Heart left ventricle (tissue), 16 donors: ENCODE data around the gene ABCG5. TPM values are rescaled to one million over a fixed set of nuclear protein-coding genes. Genes with fewer than 3 reads are reported as not detected.

Experiments
- ATAC-seq, 4 donors: fragments of 200-7000 bp; cut with Tn5 transposase; one replicate each; pipeline ENCODE4 v1.9.1; 2020 to 2022; ENCODE audit warnings: moderate library complexity in 4 of 4, mild to moderate bottlenecking in 3 of 4, moderate number of reproducible peaks in 1 of 4
- DNase-seq, 5 donors: peaks; one replicate each; pipeline ENCODE4 v3.0.0-alpha.2; 2020
- H3K27ac ChIP-seq, 12 donors: fragments of 200-600 bp; sonication (generic) in 4 of 12; one replicate each; pipeline versions ENCODE4 v1.5.0 to v1.8.0; 2016 to 2022; ENCODE audit warnings: mild to moderate bottlenecking in 2 of 12
- H3K27me3 ChIP-seq, 9 donors: fragments of 200-600 bp; sonication (generic) in 2 of 9; one replicate each; pipeline versions ENCODE4 v1.5.1 to v1.8.0; 2016 to 2022; ENCODE audit warnings: mild to moderate bottlenecking in 3 of 9
- H3K36me3 ChIP-seq, 9 donors: fragments of 200-600 bp; sonication (generic) in 2 of 9; one replicate each; pipeline versions ENCODE4 v1.5.0 to v1.8.0; 2018 to 2022; ENCODE audit warnings: mild to moderate bottlenecking in 2 of 9
- H3K4me1 ChIP-seq, 12 donors: fragments of 200-600 bp; sonication (generic) in 4 of 12; one replicate each; pipeline versions ENCODE4 v1.5.0 to v1.8.0; 2016 to 2022; ENCODE audit warnings: mild to moderate bottlenecking in 3 of 12
- H3K4me3 ChIP-seq, 12 donors: fragments of 200-600 bp; sonication (generic) in 4 of 12; one replicate each; pipeline versions ENCODE4 v1.5.0 to v1.8.0; 2017 to 2022; ENCODE audit warnings: mild to moderate bottlenecking in 9 of 12, moderate library complexity in 4 of 12
- H3K9me3 ChIP-seq, 12 donors: fragments of 200-600 bp; sonication (generic) in 4 of 12; one replicate each; pipeline versions ENCODE4 v1.5.0 to v1.8.0; 2016 to 2022; ENCODE audit warnings: mild to moderate bottlenecking in 1 of 12
- CTCF ChIP-seq, 12 donors: fragments of 200-600 bp; sonication (generic) in 4 of 12; IDR thresholded peaks; one replicate each; pipeline versions ENCODE4 v1.5.0 to v1.8.0; 2018 to 2022; ENCODE audit warnings: antibody characterized with exemption in 12 of 12, mild to moderate bottlenecking in 5 of 12
- POLR2A ChIP-seq, 2 donors: fragments of 450-650 bp; IDR thresholded peaks; one replicate each; pipeline ENCODE4 v1.6.1; 2017; ENCODE audit warnings: antibody characterized with exemption in 2 of 2, mild to moderate bottlenecking in 2 of 2, moderate library complexity in 2 of 2
- WGBS, 4 donors: extraction: QIAGEN DNeasy Blood & Tissue Kit in 2 of 4; methylation state at CpG; one replicate each; pipeline versions ENCODE4 v1.1.5 to v1.1.7; 2013 to 2018; 5-methylcytosine and 5-hydroxymethylcytosine counted together
- intact Hi-C, 10 donors: fragments of 100-400 bp; cut with DNase I; formaldehyde crosslinking; loops; one replicate each; pipeline versions ENCODE4 v1.11.1 to v1.14.2; 2022
- polyA plus RNA-seq, 2 donors: library from polyadenylated mRNA; stranded (reverse); fragments of 200-250 nt; gene quantifications; one replicate each; pipeline ENCODE4 v1.2.3, GENCODE V29; 2013
- total RNA-seq, 9 donors: library from RNA; depleted of rRNA in 2 of 9; stranded (reverse); fragments of >200 nt in 2 of 9; fragmentation: NEBNext Ultra II Directional in 3 of 9; extraction: Animal tissue kit (Norgen Biotek cat#: 25700) in 3 of 9; gene quantifications; one replicate each; pipeline versions ENCODE4 v1.1.0 to v1.2.4, GENCODE V29; 2016 to 2023
- donor health status: ischemic (EF 13 %, LVEDD 7.1; RV severe dilation, severe dysfunction).
- donor health status: healthy with polysubstance abuse.
- donor health status: DM: no; HTN: yes; CAD: no.
- donor health status: DM: no; HTN: no; CAD: no.
- donor health status: ischemic (EF 25% LVEDD 6.9; RV normal size, moderate dysfunction).
- donor health status: ischemic (EF 25% LVEDD 5.7; RV mildly dilated, moderate dysfunction).
- donor health status: healthy.
- donor health status: DM: yes; HTN: yes; CAD: no.
- donor health status: ischemic (EF 35%, LVEDD 5.7; RV mildly dilated, moderate dysfunction).
- donor health status: nonischemic (EF 11% LVEDD 7.7; RV severe dilation, severe dysfunction).
- donor health status: DM: yes; HTN: yes; CAD: no.
- donor health status: PGD.
- donor health status: ischemic (EF 29% LVEDD 5.4; RV normal size, mild dysfunction).
- donor health status: nonischemic (EF 23%, LVEDD 6.1; RV moderate dilation, normal function).

The ABCG5 gene
- total and polyA plus RNA-seq, 11 donors = not detected

GRCh38 chr2:43803113-43803512, 35.5 kb downstream of the ABCG5 start:
- intact Hi-C loops = no loop called here
- Histone ChIP-seq H3K4me1 (no peaks in the 10 kb centered on the region), H3K4me3 (no peak overlapping the region), H3K36me3 (peaks cover 0 to 60% (median 12%) of the 10 kb centered on the region in 9 donors), H3K27ac (no peak overlapping the region), H3K27me3 (no peaks in the 10 kb centered on the region), H3K9me3 (no peaks in the 10 kb centered on the region)
- ATAC-seq (no peak), DNase-seq (no peak)
- 77 to 89% (median 82%) methylated on average over 1 of the region's 1 CpG for WGBS, 4 donors
- TF ChIP-seq CTCF (IDR thresholded peaks at IDR 0.05) (no peak), POLR2A (IDR thresholded peaks at IDR 0.05) (no peak)

- Histone ChIP-seq H3K27ac (no peak overlapping the region), H3K4me3 (no peak overlapping the region), H3K36me3 (peaks cover 0 to 59% (median 12%) of the 10 kb centered on the region in 9 donors), H3K4me1 (no peaks in the 10 kb centered on the region), H3K27me3 (no peaks in the 10 kb centered on the region), H3K9me3 (no peaks in the 10 kb centered on the region)
- no peak for TF ChIP-seq POLR2A (IDR thresholded peaks at IDR 0.05)
- intact Hi-C loops = no loop called here
- no peak for DNase-seq
- ATAC-seq = no peak
- 94 to 98% (median 98%) methylated on average over 2 of the region's 2 CpGs for WGBS, 4 donors
These were observed 36.5 kb downstream of the ABCG5 start for GRCh38 chr2:43802135-43802534.

- Histone ChIP-seq H3K4me1 (no peaks in the 10 kb centered on the region), H3K27me3 (no peaks in the 10 kb centered on the region), H3K36me3 (peaks cover 0 to 60% (median 12%) of the 10 kb centered on the region in 9 donors), H3K9me3 (no peaks in the 10 kb centered on the region), H3K27ac (no peak overlapping the region), H3K4me3 (no peak overlapping the region)
- no peak for DNase-seq
- intact Hi-C loops = no loop called here
- ATAC-seq = no peak
- TF ChIP-seq POLR2A (IDR thresholded peaks at IDR 0.05) (no peak), CTCF (IDR thresholded peaks at IDR 0.05) (no peak)
These were observed 37.7 kb downstream of the ABCG5 start for GRCh38 chr2:43800894-43801293.

GRCh38 chr2:43798300-43798699, 40.3 kb downstream of the ABCG5 start:
- 73 to 87% (median 74%) methylated on average over 4 of the region's 4 CpGs for WGBS, 4 donors
- no peak overlapping the region for H3K27ac ChIP-seq
- DNase-seq = no peak
- H3K9me3 ChIP-seq = no peaks in the 10 kb centered on the region
- intact Hi-C loops = no loop called here
- no peak for ATAC-seq
- no peak overlapping the region for H3K4me3 ChIP-seq
- H3K4me1 ChIP-seq = no peaks in the 10 kb centered on the region
- H3K36me3 ChIP-seq = peaks cover 0 to 60% (median 7%) of the 10 kb centered on the region in 9 donors
- TF ChIP-seq CTCF (IDR thresholded peaks at IDR 0.05) = peak in 2 of 12 donors; percentile 11 to 24
- no peak for TF ChIP-seq POLR2A (IDR thresholded peaks at IDR 0.05)
- H3K27me3 ChIP-seq = no peaks in the 10 kb centered on the region

GRCh38 chr2:43796206-43796605, 42.4 kb downstream of the ABCG5 start:
- TF ChIP-seq CTCF (IDR thresholded peaks at IDR 0.05) = no peak
- peaks cover 0 to 68% (median 17%) of the 10 kb centered on the region in 9 donors for H3K36me3 ChIP-seq
- DNase-seq = no peak

More at GRCh38 chr2:43796206-43796605, 42.4 kb downstream of the ABCG5 start:
- intact Hi-C loops = no loop called here
- Histone ChIP-seq H3K4me1 (peaks cover 0 to 1% (median 0%) of the 10 kb centered on the region in 12 donors), H3K9me3 (no peaks in the 10 kb centered on the region), H3K4me3 (no peak overlapping the region), H3K27me3 (no peaks in the 10 kb centered on the region), H3K27ac (no peak overlapping the region)
- ATAC-seq = no peak
- 43 to 65% (median 59%) methylated on average over 1 of the region's 1 CpG for WGBS, 4 donors
